ENCODE data around the gene PDYN. TPM values are rescaled to one million over a fixed set of nuclear protein-coding genes. Genes with fewer than 3 reads are reported as not detected.
A peak's percentile ranks its signal among the peaks of the same experiment; 100 is the strongest.

Gene PDYN
- 0.12 and 0.30 TPM in 2 replicates for total RNA-seq (ENCODE audit: low replicate concordance)

GRCh38 chr20:1993986-1994385 is at the start of gene PDYN:
Gene PDYN, minus strand, starts transcription at chr20:1994058. Its CDS starts 10,974 bp downstream, at chr20:1983084.
- Histone ChIP-seq H3K79me2 (ENCODE audit: low read depth) (no peaks in the 10 kb centered on the region), H3K36me3 (no peaks in the 10 kb centered on the region), H3K9me3 (ENCODE audit: low read depth) (no peaks in the 10 kb centered on the region), H3K9ac (no peak within 1 kb of the TSS), H3K27ac (no peak within 1 kb of the TSS), H4K20me1 (ENCODE audit: low read depth) (no peaks in the 10 kb centered on the region), H3K4me2 (no peak within 1 kb of the TSS), H3K27me3 (no peaks in the 10 kb centered on the region), H3K4me3 (no peak within 1 kb of the TSS), H2AFZ (replicated peaks) (no peak within 1 kb of the TSS), H3K4me1 (peaks cover 20% of the 10 kb centered on the region), H3F3A (ENCODE audit: low read depth) (no peaks in the 10 kb centered on the region)
- Mint-ChIP-seq H3K9me3 (no peaks in the 10 kb centered on the region), H3K4me3 (no peak within 1 kb of the TSS), H3K27me3 (ENCODE audit: insufficient read depth, low read depth) (peaks cover 9% of the 10 kb centered on the region), H3K36me3 (no peaks in the 10 kb centered on the region), H3K27ac (peak within 1 kb of the TSS; percentile 57), H3K4me1 (peaks cover 15% of the 10 kb centered on the region)
- peak; percentile 20 for DNase-seq (ENCODE audit: low spot score)
- TF ChIP-seq EZH2phosphoT487 (IDR thresholded peaks at IDR 0.05) (no peak), EZH2 (IDR thresholded peaks at IDR 0.05) (no peak), CTCF (IDR thresholded peaks at IDR 0.05) (no peak)

GRCh38 chr20:2042400-2042799 is 48.5 kb upstream of the PDYN start:
- H3K27me3 Mint-ChIP-seq (ENCODE audit: insufficient read depth, low read depth), result no peaks in the 10 kb centered on the region
- Histone ChIP-seq H3K79me2 (ENCODE audit: low read depth) (no peaks in the 10 kb centered on the region), H3K27ac (no peak overlapping the region), H3K9ac (no peak overlapping the region), H3K4me3 (no peak overlapping the region), H3K4me2 (no peak overlapping the region), H3K36me3 (no peaks in the 10 kb centered on the region), H3K9me3 (ENCODE audit: low read depth) (no peaks in the 10 kb centered on the region), H3F3A (ENCODE audit: low read depth) (no peaks in the 10 kb centered on the region), H4K20me1 (ENCODE audit: low read depth) (no peaks in the 10 kb centered on the region), H3K27me3 (peaks cover 9% of the 10 kb centered on the region), H3K4me1 (no peaks in the 10 kb centered on the region), H2AFZ (replicated peaks) (no peak overlapping the region)
- TF ChIP-seq EZH2phosphoT487 (IDR thresholded peaks at IDR 0.05) (no peak), EZH2 (IDR thresholded peaks at IDR 0.05) (no peak), CTCF (IDR thresholded peaks at IDR 0.05) (no peak)
- no peaks in the 10 kb centered on the region for H3K36me3 Mint-ChIP-seq
- H3K4me3 Mint-ChIP-seq, result no peak overlapping the region
- no peak overlapping the region for H3K27ac Mint-ChIP-seq
- DNase-seq (ENCODE audit: low spot score), result no peak
- H3K4me1 Mint-ChIP-seq, result no peaks in the 10 kb centered on the region
- no peaks in the 10 kb centered on the region for H3K9me3 Mint-ChIP-seq

GRCh38 chr20:2038161-2038560 is 44.3 kb upstream of the PDYN start:
- TF ChIP-seq CTCF (IDR thresholded peaks at IDR 0.05), result no peak
- TF ChIP-seq EZH2 (IDR thresholded peaks at IDR 0.05), result no peak
- no peak for TF ChIP-seq EZH2phosphoT487 (IDR thresholded peaks at IDR 0.05)
- H3K4me3 ChIP-seq, result no peak overlapping the region
- no peaks in the 10 kb centered on the region for H3K9me3 ChIP-seq (ENCODE audit: low read depth)
- H3K4me1 ChIP-seq, result no peaks in the 10 kb centered on the region
- no peak overlapping the region for H2AFZ ChIP-seq (replicated peaks)
- H3F3A ChIP-seq (ENCODE audit: low read depth), result no peaks in the 10 kb centered on the region
- Mint-ChIP-seq H3K36me3 (no peaks in the 10 kb centered on the region), H3K4me3 (no peak overlapping the region), H3K4me1 (no peaks in the 10 kb centered on the region), H3K27ac (no peak overlapping the region), H3K27me3 (ENCODE audit: insufficient read depth, low read depth) (no peaks in the 10 kb centered on the region), H3K9me3 (no peaks in the 10 kb centered on the region)
- no peak overlapping the region for H3K9ac ChIP-seq
- H3K36me3 ChIP-seq, result no peaks in the 10 kb centered on the region
- no peak for DNase-seq (ENCODE audit: low spot score)
- no peak overlapping the region for H3K4me2 ChIP-seq
- peaks cover 3% of the 10 kb centered on the region for H3K27me3 ChIP-seq
- H3K27ac ChIP-seq, result no peak overlapping the region
- no peaks in the 10 kb centered on the region for H4K20me1 ChIP-seq (ENCODE audit: low read depth)
- no peaks in the 10 kb centered on the region for H3K79me2 ChIP-seq (ENCODE audit: low read depth)
